ENCODE results near the gene LRMDA. TPM values are rescaled to one million over a fixed set of nuclear protein-coding genes. Genes with fewer than 3 reads are reported as not detected.

LRMDA gene
- total RNA-seq, 1 donor from 2014 or later, result not detected

- H3K4me3 Mint-ChIP-seq, result no peak overlapping the region
These were observed 823.8 kb downstream of the LRMDA start for GRCh38 chr10:76255241-76255640.

GRCh38 chr10:76257816-76258215, 826.4 kb downstream of the LRMDA start:
- Mint-ChIP-seq H3K27me3 (no peaks in the 10 kb centered on the region), H3K36me3 (ENCODE audit: low read depth) (no peaks in the 10 kb centered on the region), H3K4me3 (no peak overlapping the region), H3K4me1 (no peaks in the 10 kb centered on the region), H3K27ac (no peak overlapping the region), H3K9me3 (no peaks in the 10 kb centered on the region)
- DNase-seq, result peak; percentile 17
- intact Hi-C loops (cut with micrococcal nuclease), result no loop called here

More at GRCh38 chr10:76255241-76255640, 823.8 kb downstream of the LRMDA start:
- no peaks in the 10 kb centered on the region for H3K9me3 Mint-ChIP-seq
- H3K27ac Mint-ChIP-seq, result no peak overlapping the region
- no peaks in the 10 kb centered on the region for H3K36me3 Mint-ChIP-seq (ENCODE audit: low read depth)
- no peaks in the 10 kb centered on the region for H3K4me1 Mint-ChIP-seq
- no peak for DNase-seq
- H3K27me3 Mint-ChIP-seq, result no peaks in the 10 kb centered on the region
- intact Hi-C loops (cut with micrococcal nuclease), result no loop called here

GRCh38 chr10:76265441-76266113, 834.2 kb downstream of the LRMDA start:
- no peak for DNase-seq
- no peaks in the 10 kb centered on the region for H3K4me1 Mint-ChIP-seq
- H3K27ac Mint-ChIP-seq, result no peak overlapping the region
- intact Hi-C loops (cut with micrococcal nuclease), result no loop called here
- H3K27me3 Mint-ChIP-seq, result no peaks in the 10 kb centered on the region
- H3K36me3 Mint-ChIP-seq (ENCODE audit: low read depth), result no peaks in the 10 kb centered on the region
- no peak overlapping the region for H3K4me3 Mint-ChIP-seq
- H3K9me3 Mint-ChIP-seq, result no peaks in the 10 kb centered on the region

GRCh38 chr10:76268530-76268929, 837.1 kb downstream of the LRMDA start:
- H3K27ac Mint-ChIP-seq, result no peak overlapping the region
- intact Hi-C loops (cut with micrococcal nuclease), result no loop called here
- no peaks in the 10 kb centered on the region for H3K4me1 Mint-ChIP-seq
- no peaks in the 10 kb centered on the region for H3K36me3 Mint-ChIP-seq (ENCODE audit: low read depth)
- H3K4me3 Mint-ChIP-seq, result no peak overlapping the region
- no peaks in the 10 kb centered on the region for H3K27me3 Mint-ChIP-seq
- DNase-seq, result no peak
- H3K9me3 Mint-ChIP-seq, result no peaks in the 10 kb centered on the region

GRCh38 chr10:76268954-76269353, 837.5 kb downstream of the LRMDA start:
- Mint-ChIP-seq H3K4me3 (no peak overlapping the region), H3K9me3 (no peaks in the 10 kb centered on the region), H3K36me3 (ENCODE audit: low read depth) (no peaks in the 10 kb centered on the region), H3K27me3 (no peaks in the 10 kb centered on the region), H3K4me1 (no peaks in the 10 kb centered on the region), H3K27ac (no peak overlapping the region)
- no peak for DNase-seq
- intact Hi-C loops (cut with micrococcal nuclease), result no loop called here

GRCh38 chr10:76270464-76270863, 839.0 kb downstream of the LRMDA start:
- no peak for DNase-seq
- H3K27me3 Mint-ChIP-seq, result no peaks in the 10 kb centered on the region
- no peaks in the 10 kb centered on the region for H3K36me3 Mint-ChIP-seq (ENCODE audit: low read depth)
- no peaks in the 10 kb centered on the region for H3K4me1 Mint-ChIP-seq
- intact Hi-C loops (cut with micrococcal nuclease), result no loop called here
- no peak overlapping the region for H3K4me3 Mint-ChIP-seq
- H3K27ac Mint-ChIP-seq, result no peak overlapping the region
- peaks cover 2% of the 10 kb centered on the region for H3K9me3 Mint-ChIP-seq

GRCh38 chr10:76274933-76275332, 843.5 kb downstream of the LRMDA start:
- H3K4me1 Mint-ChIP-seq, result no peaks in the 10 kb centered on the region

GRCh38 chr10:76278811-76279460, 847.5 kb downstream of the LRMDA start:
- Mint-ChIP-seq H3K27me3 (no peaks in the 10 kb centered on the region), H3K27ac (no peak overlapping the region), H3K4me3 (no peak overlapping the region), H3K36me3 (ENCODE audit: low read depth) (no peaks in the 10 kb centered on the region), H3K9me3 (peaks cover 8% of the 10 kb centered on the region), H3K4me1 (no peaks in the 10 kb centered on the region)
- intact Hi-C loops (cut with micrococcal nuclease), result no loop called here
- DNase-seq, result no peak

More at GRCh38 chr10:76274933-76275332, 843.5 kb downstream of the LRMDA start:
- Mint-ChIP-seq H3K27me3 (no peaks in the 10 kb centered on the region), H3K9me3 (peaks cover 8% of the 10 kb centered on the region), H3K27ac (no peak overlapping the region), H3K4me3 (no peak overlapping the region), H3K36me3 (ENCODE audit: low read depth) (no peaks in the 10 kb centered on the region)
- no peak for DNase-seq
- intact Hi-C loops (cut with micrococcal nuclease), result no loop called here

- Mint-ChIP-seq H3K4me1 (no peaks in the 10 kb centered on the region), H3K9me3 (peaks cover 4% of the 10 kb centered on the region), H3K27ac (no peak overlapping the region), H3K27me3 (no peaks in the 10 kb centered on the region), H3K36me3 (ENCODE audit: low read depth) (no peaks in the 10 kb centered on the region), H3K4me3 (no peak overlapping the region)
- intact Hi-C loops (cut with micrococcal nuclease), result no loop called here
- DNase-seq, result no peak
These were observed 850.2 kb downstream of the LRMDA start for GRCh38 chr10:76281659-76282058.

- no peak overlapping the region for H3K27ac Mint-ChIP-seq
- H3K27me3 Mint-ChIP-seq, result no peaks in the 10 kb centered on the region
- no peak for DNase-seq
- intact Hi-C loops (cut with micrococcal nuclease), result no loop called here
- no peaks in the 10 kb centered on the region for H3K4me1 Mint-ChIP-seq
- H3K4me3 Mint-ChIP-seq, result no peak overlapping the region
- peaks cover 3% of the 10 kb centered on the region for H3K9me3 Mint-ChIP-seq
- H3K36me3 Mint-ChIP-seq (ENCODE audit: low read depth), result no peaks in the 10 kb centered on the region
These were observed 850.9 kb downstream of the LRMDA start for GRCh38 chr10:76282061-76283025.

- Mint-ChIP-seq H3K9me3 (no peaks in the 10 kb centered on the region), H3K36me3 (ENCODE audit: low read depth) (no peaks in the 10 kb centered on the region), H3K4me1 (no peaks in the 10 kb centered on the region), H3K27me3 (no peaks in the 10 kb centered on the region), H3K27ac (no peak overlapping the region), H3K4me3 (no peak overlapping the region)
- intact Hi-C loops (cut with micrococcal nuclease), result no loop called here
- DNase-seq, result no peak
These were observed 852.9 kb downstream of the LRMDA start for GRCh38 chr10:76284351-76284750.

- H3K4me1 Mint-ChIP-seq, result no peaks in the 10 kb centered on the region
- DNase-seq, result no peak
- no peaks in the 10 kb centered on the region for H3K9me3 Mint-ChIP-seq
- intact Hi-C loops (cut with micrococcal nuclease), result no loop called here
- H3K27ac Mint-ChIP-seq, result no peak overlapping the region
- no peaks in the 10 kb centered on the region for H3K36me3 Mint-ChIP-seq (ENCODE audit: low read depth)
- H3K4me3 Mint-ChIP-seq, result no peak overlapping the region
- no peaks in the 10 kb centered on the region for H3K27me3 Mint-ChIP-seq
These were observed 853.6 kb downstream of the LRMDA start for GRCh38 chr10:76285012-76285411.

GRCh38 chr10:76285515-76285914, 854.1 kb downstream of the LRMDA start:
- H3K9me3 Mint-ChIP-seq, result no peaks in the 10 kb centered on the region
- intact Hi-C loops (cut with micrococcal nuclease), result no loop called here
- H3K4me3 Mint-ChIP-seq, result no peak overlapping the region
- H3K36me3 Mint-ChIP-seq (ENCODE audit: low read depth), result no peaks in the 10 kb centered on the region
- H3K4me1 Mint-ChIP-seq, result no peaks in the 10 kb centered on the region
- no peak overlapping the region for H3K27ac Mint-ChIP-seq
- DNase-seq, result no peak
- H3K27me3 Mint-ChIP-seq, result no peaks in the 10 kb centered on the region

- Mint-ChIP-seq H3K4me1 (no peaks in the 10 kb centered on the region), H3K27ac (no peak overlapping the region), H3K27me3 (no peaks in the 10 kb centered on the region), H3K4me3 (no peak overlapping the region), H3K9me3 (no peaks in the 10 kb centered on the region), H3K36me3 (ENCODE audit: low read depth) (no peaks in the 10 kb centered on the region)
- intact Hi-C loops (cut with micrococcal nuclease), result no loop called here
- DNase-seq, result no peak
These were observed 855.1 kb downstream of the LRMDA start for GRCh38 chr10:76286536-76286935.
